Measurements from ENCODE around the gene POU6F1.
"Not testable (repeated sequence)": the region's sequence is repeated elsewhere in the genome, so short reads cannot be mapped to it uniquely, and the experiment has no call there.

Gene POU6F1

GRCh38 chr12:51227962-51228361 lies 10.1 kb upstream of the POU6F1 start:
- no peak for DNase-seq

GRCh38 chr12:51227112-51227511 lies 9.2 kb upstream of the POU6F1 start:
- not testable (repeated sequence) for DNase-seq

DNA sequence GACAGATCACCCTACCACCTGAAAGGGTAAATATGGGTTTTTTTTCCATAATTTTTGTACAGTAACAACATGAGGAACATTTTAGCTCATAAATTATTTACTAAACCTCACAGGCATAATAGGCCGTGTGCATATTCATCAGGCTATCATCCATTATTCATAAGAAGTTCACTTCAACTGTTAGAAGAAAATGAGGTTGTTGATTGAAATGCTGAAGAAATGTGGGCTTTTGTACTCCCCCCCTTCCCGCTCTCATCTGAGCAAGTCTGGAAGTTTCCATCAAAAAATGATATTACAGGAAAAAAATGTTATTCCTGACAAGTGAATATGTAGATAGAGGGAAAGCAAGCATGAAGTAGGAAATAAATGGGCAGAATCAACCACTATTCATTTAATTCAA lies 7.9 kb upstream of the POU6F1 start:
- DNase-seq: no peak

DNA sequence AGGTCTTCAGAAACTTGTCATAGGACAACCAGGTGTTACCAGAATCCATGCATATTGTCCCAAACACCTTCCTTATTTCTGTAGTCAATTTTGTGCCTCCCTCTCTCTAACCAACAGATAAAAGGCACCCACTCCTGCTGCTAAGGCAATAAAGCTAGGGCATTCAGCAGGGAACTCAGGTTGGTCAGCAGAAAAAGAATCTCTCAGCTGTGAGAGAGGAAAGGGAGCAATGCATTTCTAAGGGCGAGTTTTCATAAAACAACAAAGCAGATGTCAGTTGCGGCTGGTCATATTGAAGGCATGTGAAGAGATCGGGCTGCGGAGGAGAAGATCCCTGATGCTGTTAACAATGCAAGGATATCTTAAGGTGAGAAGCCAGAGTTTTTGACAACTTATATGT lies 7.4 kb upstream of the POU6F1 start:
- no peak for DNase-seq

DNA sequence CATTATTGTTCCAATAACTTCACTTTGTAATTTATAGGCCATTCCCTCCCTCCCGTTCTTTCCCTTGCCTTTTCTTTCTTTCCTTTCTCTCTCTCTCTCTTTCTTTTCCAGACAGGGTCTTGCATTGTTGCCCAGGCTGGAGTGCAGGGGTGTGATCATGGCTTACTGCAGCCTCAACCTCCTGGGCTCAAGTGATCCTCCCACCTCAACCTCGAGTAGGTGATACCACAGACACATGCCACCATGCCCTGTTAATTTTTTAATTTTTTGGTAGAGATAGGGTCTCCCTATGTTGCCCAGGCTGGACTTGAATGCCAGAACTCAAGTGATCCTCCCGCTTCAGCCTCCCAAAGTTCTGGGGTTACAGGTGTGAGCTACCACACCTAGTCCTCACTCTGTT lies 6.8 kb upstream of the POU6F1 start:
- no peak for DNase-seq

DNA sequence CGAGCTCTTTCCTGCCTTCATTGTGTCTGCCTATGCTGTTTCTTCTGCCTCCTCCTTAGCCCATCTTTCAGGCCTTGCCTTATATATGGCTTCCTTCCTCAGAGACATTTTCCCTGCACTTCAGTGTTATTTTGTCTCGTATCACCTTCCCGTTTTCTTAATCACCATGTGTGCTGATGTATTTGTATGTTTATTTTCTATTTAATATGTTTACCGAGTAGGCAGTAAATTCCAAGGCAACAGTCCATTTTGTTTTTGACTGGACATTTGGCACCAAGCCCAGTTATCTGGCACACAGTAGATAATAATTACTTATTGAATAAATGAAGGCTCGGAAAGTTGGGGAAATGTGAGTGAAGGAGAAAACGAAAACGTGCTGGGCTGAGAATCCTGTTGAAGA lies 4.6 kb upstream of the POU6F1 start:
- DNase-seq: no peak

- DNase-seq: not testable (repeated sequence)
These were observed 2.0 kb upstream of the POU6F1 start for GRCh38 chr12:51219857-51220256.

- no peak for DNase-seq
These were observed 1.5 kb upstream of the POU6F1 start for GRCh38 chr12:51219322-51219721.

- no peak for DNase-seq
These were observed 822 bp upstream of the POU6F1 start for GRCh38 chr12:51218607-51219161.

- DNase-seq: peak; percentile 42
These were observed 512 bp downstream of the POU6F1 start for GRCh38 chr12:51217133-51217967.

- no peak for DNase-seq
These were observed 1.2 kb downstream of the POU6F1 start for GRCh38 chr12:51216642-51217041.

DNA sequence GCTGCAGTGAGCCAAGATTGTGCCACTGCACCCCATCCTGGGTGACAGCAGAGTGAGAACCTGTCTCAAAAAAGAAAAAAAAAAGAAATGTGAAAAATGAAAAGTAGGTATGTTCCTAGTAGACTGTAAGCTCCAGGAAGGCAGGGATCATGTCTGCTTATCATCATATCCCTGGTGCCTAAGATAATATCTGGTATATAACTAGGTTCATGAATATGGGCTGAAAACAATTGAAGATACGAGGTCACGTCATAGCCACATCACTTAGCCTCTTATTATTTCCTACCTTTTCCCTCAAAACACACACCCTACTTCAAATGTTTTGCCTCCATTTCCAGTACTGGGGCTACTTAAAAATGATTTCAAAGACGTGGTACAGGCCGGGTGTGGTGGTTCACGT lies 3.0 kb downstream of the POU6F1 start:
- DNase-seq: no peak

GRCh38 chr12:51210690-51211395 lies 7.0 kb downstream of the POU6F1 start:
- no peak for DNase-seq

DNA sequence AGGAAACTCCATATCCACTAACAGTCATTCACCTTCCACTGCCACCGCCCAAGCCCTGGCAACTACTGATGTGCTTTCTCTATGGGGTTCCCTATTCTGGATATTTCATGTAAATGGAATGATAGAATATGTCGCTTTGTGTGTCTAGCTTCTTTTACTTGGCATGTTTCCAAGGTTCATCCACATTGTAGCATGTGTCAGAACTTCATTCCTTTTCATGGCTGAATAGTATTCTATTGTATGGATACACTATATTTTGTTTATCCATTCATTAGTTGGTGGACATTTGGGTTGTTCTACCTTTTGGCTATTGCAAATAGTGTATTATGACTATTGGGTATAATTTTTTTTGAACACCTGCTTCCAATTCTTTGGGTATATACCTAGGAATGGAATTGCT lies 8.6 kb downstream of the POU6F1 start:
- DNase-seq: no peak

DNA sequence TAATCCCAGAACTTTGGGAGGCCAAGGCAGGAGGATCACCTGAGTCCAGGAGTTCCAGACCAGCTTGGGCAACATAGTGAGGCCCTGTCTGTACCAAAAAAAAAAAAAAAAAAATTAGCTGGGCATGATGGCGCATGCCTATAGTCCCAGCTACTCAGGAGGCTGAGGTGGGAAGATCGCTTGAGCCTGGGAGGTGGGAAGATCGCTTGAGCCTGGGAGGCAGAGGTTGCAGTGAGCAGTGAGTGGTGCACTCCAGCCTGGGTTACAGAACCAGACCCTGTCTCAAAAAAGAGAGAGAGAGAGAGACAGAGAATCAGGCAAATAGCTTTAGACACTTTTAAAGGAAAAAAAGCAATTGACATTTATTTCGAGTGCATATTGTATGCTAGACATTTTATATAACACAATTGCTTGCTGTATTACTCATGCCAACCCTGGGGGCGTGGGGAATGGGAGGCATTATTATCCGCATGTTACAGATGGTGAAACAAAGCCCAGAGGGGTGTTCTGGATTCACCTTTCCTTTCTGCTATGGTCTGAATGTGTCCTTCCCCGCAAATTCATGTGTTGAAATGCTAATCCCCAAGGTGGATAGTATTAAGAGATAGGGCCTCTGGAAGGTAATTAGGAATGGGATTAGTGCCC lies 9.7 kb downstream of the POU6F1 start:
- DNase-seq: no peak

DNA sequence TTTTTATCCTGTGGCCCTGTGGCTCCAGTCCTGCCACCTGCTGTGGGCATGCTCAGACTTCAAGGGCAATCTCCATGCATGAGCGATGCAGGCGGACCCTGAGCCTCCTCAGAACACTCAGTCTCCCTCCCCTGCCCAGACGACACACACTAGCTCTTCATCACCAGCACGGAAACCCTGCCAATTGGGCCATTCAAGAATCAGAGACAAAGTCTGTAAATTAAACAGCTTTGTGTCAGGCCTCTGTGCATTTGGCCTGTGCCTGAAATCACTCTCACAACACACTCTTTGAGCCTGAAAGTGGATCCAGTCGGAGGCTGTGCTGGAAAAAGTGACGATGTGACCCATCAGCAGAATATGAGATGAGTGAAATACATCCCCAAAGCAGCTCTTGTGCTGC lies 12.5 kb downstream of the POU6F1 start:
- no peak for DNase-seq

GRCh38 chr12:51202718-51203117 lies 15.1 kb downstream of the POU6F1 start:
- peak; percentile 13 for DNase-seq

- DNase-seq: no peak
These were observed 17.1 kb downstream of the POU6F1 start for GRCh38 chr12:51200806-51201205.

DNA sequence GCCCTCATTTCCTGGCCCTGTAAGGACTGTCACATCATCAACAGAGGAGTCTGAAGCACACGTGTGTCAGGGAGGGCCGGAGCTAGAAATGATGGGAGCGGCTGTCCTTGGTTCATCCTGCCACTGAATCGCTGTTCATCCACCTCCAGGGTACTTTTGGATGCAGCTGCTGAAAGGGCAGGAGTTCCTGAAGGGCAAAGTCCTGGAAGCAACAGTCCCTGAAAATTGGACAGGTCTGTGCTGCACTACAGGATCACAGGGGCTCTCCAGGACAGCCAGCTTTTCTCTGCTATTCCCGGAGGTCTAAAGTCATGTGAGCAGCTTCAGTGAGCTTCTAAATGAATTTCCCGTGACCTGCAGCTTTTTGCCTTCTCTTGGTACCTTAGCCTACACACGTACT lies 17.7 kb downstream of the POU6F1 start:
- DNase-seq: no peak

DNA sequence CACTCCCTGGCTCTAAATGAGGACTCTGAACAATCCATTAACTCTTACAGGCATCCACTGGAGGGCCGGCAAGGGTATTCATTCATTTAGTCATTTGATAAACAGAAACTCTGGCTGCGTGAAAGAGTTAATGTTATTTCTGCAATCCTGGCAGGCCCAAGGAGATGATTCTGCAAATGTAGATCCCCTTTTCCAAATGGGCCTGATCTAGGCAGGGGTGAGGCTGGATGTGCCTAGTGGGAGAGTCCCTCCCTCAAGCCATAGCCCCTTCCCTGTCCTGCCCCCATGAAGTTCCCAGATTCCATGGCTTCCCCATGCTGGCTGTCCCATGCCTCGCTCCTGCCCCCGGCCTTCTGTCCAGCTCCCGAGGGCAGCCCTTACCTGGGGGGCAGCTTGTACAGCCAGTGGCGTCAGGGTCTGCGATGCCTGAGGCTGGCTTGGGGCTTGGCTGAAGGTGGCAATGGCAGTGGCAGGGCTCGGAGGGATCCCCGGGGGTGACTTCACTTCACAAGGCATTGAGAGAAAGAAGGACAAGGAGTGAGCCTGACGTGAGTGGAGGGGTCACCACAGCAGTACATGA lies 18.4 kb downstream of the POU6F1 start:
- DNase-seq: no peak

- no peak for DNase-seq
These were observed 19.1 kb downstream of the POU6F1 start for GRCh38 chr12:51198568-51199365.
